Type B pancreatic cell (in vitro differentiated cells): ENCODE data around the gene SLC25A41. TPM values are rescaled to one million over a fixed set of nuclear protein-coding genes. Genes with fewer than 3 reads are reported as not detected.
"Not testable (repeated sequence)": the region's sequence is repeated elsewhere in the genome, so short reads cannot be mapped to it uniquely, and the experiment has no call there.

Source experiments
- DNase-seq: peaks from one replicate; pipeline ENCODE4 v3.0.0; 2021; ENCODE audit warnings: mixed read lengths; ENCODE audit not compliant: unreplicated experiment; ENCODE audit errors: extremely low spot score
- H3K27ac Mint-ChIP-seq: 2 replicates; pipeline ENCODE4 v1.8.0; 2021; ENCODE audit warnings: mild to moderate bottlenecking, mixed read lengths
- H3K27me3 Mint-ChIP-seq: 2 replicates; pipeline ENCODE4 v1.8.0; 2021; ENCODE audit warnings: mixed read lengths
- H3K36me3 Mint-ChIP-seq: 2 replicates; pipeline ENCODE4 v1.8.0; 2021; ENCODE audit warnings: mixed read lengths
- H3K4me1 Mint-ChIP-seq: one replicate; pipeline ENCODE4 v1.8.0; 2021; ENCODE audit warnings: mixed read lengths; ENCODE audit not compliant: unreplicated experiment
- H3K4me3 Mint-ChIP-seq: 2 replicates; pipeline ENCODE4 v1.8.0; 2021; ENCODE audit warnings: mild to moderate bottlenecking, mixed read lengths
- H3K9me3 Mint-ChIP-seq: 2 replicates; pipeline ENCODE4 v1.8.0; 2021; ENCODE audit warnings: mixed read lengths
- CTCF ChIP-seq: fragments of 200-600 bp; sonication (generic); conservative IDR thresholded peaks from 2 replicates; pipeline ENCODE4 v1.5.0; 2021; ENCODE audit warnings: antibody characterized with exemption, mild to moderate bottlenecking
- total RNA-seq: library from RNA; stranded (reverse); gene quantifications from 2 replicates; pipeline ENCODE4 v1.2.1, GENCODE V29; 2021; ENCODE audit warnings: low replicate concordance

Gene SLC25A41
- total RNA-seq, 1 donor from 2014 or later, result 1.0 TPM

- Mint-ChIP-seq H3K4me3 (no peak overlapping the region), H3K4me1 (no peaks in the 10 kb centered on the region), H3K36me3 (no peaks in the 10 kb centered on the region), H3K27me3 (no peaks in the 10 kb centered on the region), H3K9me3 (no peaks in the 10 kb centered on the region), H3K27ac (no peak overlapping the region)
- no peak for DNase-seq
- TF ChIP-seq CTCF, result no peak
Observed at GRCh38 chr19:6406401-6406800, 27.2 kb downstream of the SLC25A41 start.

DNA sequence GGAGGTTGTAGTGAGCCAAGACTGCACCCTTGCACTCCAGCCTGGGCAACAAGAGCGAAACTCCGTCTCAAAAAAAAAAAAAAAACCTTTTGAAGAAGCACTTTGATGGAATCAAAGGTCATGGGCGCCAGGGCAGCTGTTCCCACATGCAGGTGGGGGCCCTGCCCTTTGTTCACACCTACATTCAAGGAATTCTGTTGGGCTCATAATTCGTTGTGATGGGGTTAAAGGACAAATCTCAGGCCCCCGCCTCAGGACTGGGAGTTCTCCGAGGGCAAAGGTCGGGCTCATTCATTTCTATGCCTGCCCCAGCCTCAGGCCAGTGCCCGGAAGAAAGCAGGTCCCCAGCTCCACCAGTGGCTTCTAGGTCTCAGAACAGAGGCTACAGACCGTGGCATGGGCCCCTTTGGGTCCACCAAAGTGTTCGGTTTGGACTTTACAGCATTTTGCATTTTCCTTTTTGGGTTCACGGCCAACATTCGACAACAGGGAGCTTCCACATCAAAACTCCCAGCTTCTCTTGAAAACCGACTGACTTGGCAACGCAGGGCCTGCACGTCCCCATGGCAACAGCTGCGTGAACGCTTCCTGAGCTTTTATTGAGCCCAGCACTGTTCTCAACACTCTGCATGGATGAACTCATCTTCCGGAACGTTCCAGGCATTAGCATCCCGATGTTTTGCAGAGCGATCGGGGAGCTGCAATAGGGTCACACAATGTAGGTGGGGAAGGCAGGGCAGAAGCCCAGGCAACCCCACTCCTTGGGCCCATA, 30.5 kb downstream of the SLC25A41 start:
- Mint-ChIP-seq H3K36me3 (no peaks in the 10 kb centered on the region), H3K27ac (peak overlapping the region; percentile 48), H3K9me3 (no peaks in the 10 kb centered on the region), H3K27me3 (no peaks in the 10 kb centered on the region), H3K4me3 (no peak overlapping the region), H3K4me1 (no peaks in the 10 kb centered on the region)
- no peak for DNase-seq
- TF ChIP-seq CTCF, result no peak

DNA sequence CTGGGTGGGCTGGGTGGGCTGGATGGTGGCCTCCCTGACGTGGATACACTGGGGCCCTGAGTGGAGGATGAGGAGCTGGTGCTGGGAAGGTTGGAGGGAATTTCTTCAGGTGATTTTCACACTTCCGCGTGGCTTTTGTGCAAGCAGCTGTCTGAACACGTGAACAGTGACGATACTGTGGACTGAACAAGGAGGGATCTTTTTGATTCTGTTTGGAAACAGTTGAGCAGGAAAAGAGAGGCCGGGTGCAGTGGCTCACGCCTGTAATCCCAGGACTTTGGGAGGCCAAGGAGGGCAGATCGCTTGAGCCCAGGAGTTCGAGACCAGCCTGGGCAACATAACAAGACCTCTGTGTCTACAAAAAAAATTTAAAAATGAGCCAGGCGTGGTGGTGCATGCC, 31.5 kb downstream of the SLC25A41 start:
- no peaks in the 10 kb centered on the region for H3K4me1 Mint-ChIP-seq

GRCh38 chr19:6400062-6400944, 33.3 kb downstream of the SLC25A41 start:
- H3K4me3 Mint-ChIP-seq, H3K27ac Mint-ChIP-seq, H3K27me3 Mint-ChIP-seq: not testable (repeated sequence)

More for the DNA sequence above, 31.5 kb downstream of the SLC25A41 start:
- no peak overlapping the region for H3K4me3 Mint-ChIP-seq
- H3K9me3 Mint-ChIP-seq, result no peaks in the 10 kb centered on the region
- H3K27me3 Mint-ChIP-seq, result no peaks in the 10 kb centered on the region
- no peak for DNase-seq
- no peak for TF ChIP-seq CTCF
- H3K27ac Mint-ChIP-seq, result no peak overlapping the region
- no peaks in the 10 kb centered on the region for H3K36me3 Mint-ChIP-seq

DNA sequence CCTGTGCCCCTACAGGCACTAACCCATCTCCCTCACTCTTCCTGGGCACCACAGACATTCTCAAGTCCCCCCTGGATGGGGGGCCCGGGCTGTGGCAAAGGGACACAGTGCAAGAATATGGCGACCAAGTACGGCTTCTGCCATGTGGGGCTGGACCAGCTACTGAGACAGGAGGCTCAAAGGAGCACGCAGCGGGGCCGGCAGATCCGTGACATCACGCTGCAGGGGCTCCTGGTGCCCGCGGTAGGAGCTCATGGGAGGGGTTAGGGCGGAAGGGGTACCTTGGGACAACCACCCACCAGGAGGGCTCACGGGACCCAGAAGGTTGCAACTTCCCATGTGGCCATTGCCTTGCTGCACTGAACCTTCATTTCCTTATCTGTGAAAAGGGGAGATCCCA, 37.3 kb downstream of the SLC25A41 start:
- DNase-seq, result no peak
- Mint-ChIP-seq H3K27ac (no peak overlapping the region), H3K4me1 (peaks cover 17% of the 10 kb centered on the region), H3K4me3 (no peak overlapping the region), H3K36me3 (peaks cover 3% of the 10 kb centered on the region), H3K27me3 (no peaks in the 10 kb centered on the region), H3K9me3 (no peaks in the 10 kb centered on the region)
- TF ChIP-seq CTCF, result no peak

More at GRCh38 chr19:6400062-6400944, 33.3 kb downstream of the SLC25A41 start:
- not testable (repeated sequence) for H3K4me1 Mint-ChIP-seq, DNase-seq, H3K9me3 Mint-ChIP-seq, H3K36me3 Mint-ChIP-seq

DNA sequence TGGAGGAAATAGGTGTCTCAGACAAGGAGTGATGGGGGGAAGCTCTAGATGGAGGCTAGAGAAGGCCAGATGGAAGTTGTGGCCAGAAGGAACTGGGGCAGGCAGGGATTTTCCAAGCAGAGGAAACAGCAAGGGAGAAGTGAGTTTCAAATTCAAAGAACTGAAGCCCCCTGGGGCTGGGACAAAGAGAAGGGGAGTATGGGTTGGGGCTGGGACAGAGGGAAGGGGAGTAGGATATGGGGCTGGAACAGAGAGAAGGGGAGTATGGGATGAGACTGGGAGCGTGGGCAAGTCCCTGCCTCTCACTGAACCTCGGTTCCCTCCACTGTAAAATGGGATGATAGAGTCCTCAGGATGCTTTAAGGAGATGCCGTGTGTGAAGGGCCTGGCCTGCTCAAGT, 38.7 kb downstream of the SLC25A41 start:
- Mint-ChIP-seq H3K4me3 (peak overlapping the region; percentile 77), H3K36me3 (peaks cover 8% of the 10 kb centered on the region), H3K27ac (peak overlapping the region; percentile 94), H3K4me1 (peaks cover 17% of the 10 kb centered on the region), H3K9me3 (no peaks in the 10 kb centered on the region), H3K27me3 (no peaks in the 10 kb centered on the region)
- TF ChIP-seq CTCF, result no peak
- DNase-seq, result no peak
